HG02623 (cell line): ENCODE data around the gene RPS2.
"Not testable (repeated sequence)": the region's sequence is repeated elsewhere in the genome, so short reads cannot be mapped to it uniquely, and the experiment has no call there.

Source experiments
- ATAC-seq: cut with Tn5 transposase; IDR thresholded peaks from one replicate; pipeline ENCODE4 v1.9.1; 2021; ENCODE audit warnings: moderate library complexity; ENCODE audit not compliant: unreplicated experiment

RPS2 gene

GRCh38 chr16:1920727-1921171 lies 43.9 kb downstream of the RPS2 start:
- no peak for ATAC-seq

GRCh38 chr16:1920122-1920521 lies 44.5 kb downstream of the RPS2 start:
- ATAC-seq: not testable (repeated sequence)

- no peak for ATAC-seq
Observed at GRCh38 chr16:1919327-1919998, 45.2 kb downstream of the RPS2 start.

GRCh38 chr16:1918351-1919326 lies 46.0 kb downstream of the RPS2 start, which contains the start of gene HS3ST6:
Gene HS3ST6, minus strand, starts transcription at chr16:1918415. Its CDS starts 92 bp downstream, at chr16:1918323.
- ATAC-seq: no peak

GRCh38 chr16:1917665-1918350 lies 46.8 kb downstream of the RPS2 start:
- ATAC-seq: no peak

GRCh38 chr16:1917056-1917664 lies 47.5 kb downstream of the RPS2 start:
- no peak for ATAC-seq

GRCh38 chr16:1916640-1916990 lies 48.0 kb downstream of the RPS2 start:
- no peak for ATAC-seq

- no peak for ATAC-seq
Observed at GRCh38 chr16:1915732-1916639, 48.6 kb downstream of the RPS2 start.

- no peak for ATAC-seq
Observed at GRCh38 chr16:1914988-1915387, 49.6 kb downstream of the RPS2 start.

- ATAC-seq: no peak
Observed at GRCh38 chr16:1914084-1914608, 50.5 kb downstream of the RPS2 start.

GRCh38 chr16:1913327-1914083 lies 51.1 kb downstream of the RPS2 start:
- no peak for ATAC-seq

- ATAC-seq: no peak
Observed at GRCh38 chr16:1912215-1912543, 52.4 kb downstream of the RPS2 start.
